Hematopoietic multipotent progenitor cell (in vitro differentiated cells): Measurements from ENCODE around the gene EPB41L5. TPM values are rescaled to one million over a fixed set of nuclear protein-coding genes. Genes with fewer than 3 reads are reported as not detected.
"Not testable (repeated sequence)": the region's sequence is repeated elsewhere in the genome, so short reads cannot be mapped to it uniquely, and the experiment has no call there.

Experiments
- DNase-seq, 3 donors: peaks; one replicate each; pipeline ENCODE4 v3.0.0-alpha.2; 2011 to 2015; ENCODE audit warnings: low read depth in 2 of 3, low spot score in 2 of 3
- total RNA-seq: library from RNA; depleted of rRNA; stranded (reverse); fragments of >200 nt; gene quantifications from one replicate; pipeline ENCODE4 v1.2.3, GENCODE V29; 2012

Gene EPB41L5
- total RNA-seq, 1 donor, result 2.2 TPM

DNA sequence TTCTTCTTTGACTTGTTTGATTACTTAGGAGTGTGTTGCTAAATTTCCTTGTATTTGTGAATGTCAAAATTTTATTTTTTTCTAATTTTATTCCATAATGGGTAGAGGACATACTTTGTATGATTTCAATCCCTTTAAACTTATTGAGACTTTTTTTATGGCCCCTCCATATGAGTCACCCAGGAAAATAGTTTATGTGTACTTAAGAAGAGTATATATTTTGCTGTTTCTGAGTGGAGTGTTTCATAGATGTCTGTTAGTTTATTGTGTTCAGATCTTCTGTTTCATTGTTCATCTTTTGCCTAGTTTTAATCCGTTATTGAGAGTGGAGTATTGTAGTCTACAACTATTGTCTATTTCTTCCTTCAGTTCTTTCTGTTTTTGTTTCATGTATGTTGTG, 81.9 kb downstream of the EPB41L5 start:
- DNase-seq, result no peak

GRCh38 chr2:120100627-120101026, 87.8 kb downstream of the EPB41L5 start:
- DNase-seq, result no peak

GRCh38 chr2:120103723-120104467, 91.0 kb downstream of the EPB41L5 start:
- DNase-seq, result no peak

GRCh38 chr2:120104772-120105171, 91.9 kb downstream of the EPB41L5 start:
- DNase-seq, result no peak

- no peak for DNase-seq
These were observed 92.5 kb downstream of the EPB41L5 start for GRCh38 chr2:120105360-120105759.

DNA sequence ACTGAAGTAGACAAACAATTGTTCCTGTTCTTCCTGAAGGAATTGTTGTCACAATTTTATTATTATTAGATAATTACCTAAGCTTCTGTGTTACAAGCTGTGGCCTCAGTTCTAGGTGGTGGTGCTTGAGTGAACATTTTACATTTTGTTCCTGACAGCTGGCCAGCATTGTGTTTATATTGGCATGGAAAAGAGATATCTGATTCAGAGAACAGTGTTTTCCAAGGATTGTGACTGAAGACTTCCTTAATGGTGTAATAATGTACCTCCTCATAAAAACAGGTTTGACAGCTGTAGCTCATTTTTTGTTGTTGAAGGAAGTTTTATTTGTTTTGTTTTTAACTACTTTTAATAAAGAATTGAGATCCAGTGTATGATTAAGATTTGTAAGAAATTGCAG, 95.2 kb downstream of the EPB41L5 start:
- no peak for DNase-seq

DNA sequence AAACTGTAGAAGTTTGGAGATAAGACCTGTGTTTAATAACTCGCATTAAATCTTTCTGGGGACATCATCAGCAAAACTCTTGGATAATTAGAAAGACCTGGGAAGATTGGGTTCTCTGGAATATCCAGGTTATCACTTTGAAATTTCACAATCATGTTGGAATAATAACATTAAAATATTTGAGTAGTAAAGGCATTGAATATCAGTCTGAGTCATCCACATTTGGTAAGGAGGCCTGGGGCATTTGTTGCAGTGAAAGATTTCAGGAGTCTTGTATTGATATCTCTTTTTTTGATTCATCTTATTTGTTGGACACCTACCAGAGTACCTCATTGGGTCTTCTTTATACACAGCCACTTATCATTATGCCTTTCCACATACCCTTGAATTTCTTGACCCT, 95.9 kb downstream of the EPB41L5 start:
- no peak for DNase-seq

- peak in 2 of 3 donors; percentile 14 to 62 for DNase-seq
These were observed 96.5 kb downstream of the EPB41L5 start for GRCh38 chr2:120109186-120110061.

DNA sequence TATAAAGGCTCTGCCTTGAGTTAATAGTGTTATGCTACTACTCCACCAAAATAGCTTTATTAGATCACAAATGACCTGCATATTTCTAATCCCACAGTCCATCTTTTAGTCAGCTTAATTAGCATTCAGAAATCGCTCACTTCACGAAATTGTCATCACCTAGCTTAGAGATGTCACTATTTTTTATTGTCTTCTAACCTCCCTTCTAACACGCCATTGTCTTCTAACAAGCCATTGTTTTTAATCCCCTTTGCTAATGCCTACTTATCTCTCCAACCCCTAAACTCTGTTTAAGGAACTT, 97.1 kb downstream of the EPB41L5 start:
- no peak for DNase-seq

DNA sequence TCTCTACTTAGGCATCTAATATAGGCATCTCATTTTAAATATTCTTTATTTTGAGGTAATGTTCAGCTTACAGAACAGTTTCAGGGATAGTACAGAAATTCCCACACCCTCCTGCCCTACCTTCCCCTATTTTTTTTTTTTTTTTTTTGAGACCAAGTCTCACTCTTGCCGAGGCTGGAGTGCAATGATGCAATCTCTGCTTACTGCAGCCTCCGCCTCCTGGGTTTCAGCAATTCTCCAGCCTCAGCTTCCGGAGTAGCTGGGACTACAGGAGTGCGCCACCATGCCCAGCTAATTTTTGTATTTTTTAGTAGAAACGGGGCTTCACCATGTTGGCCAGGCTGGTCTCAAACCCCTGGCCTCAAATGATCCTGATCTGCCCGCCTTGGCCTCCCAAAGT, 97.6 kb downstream of the EPB41L5 start:
- DNase-seq, result no peak

DNA sequence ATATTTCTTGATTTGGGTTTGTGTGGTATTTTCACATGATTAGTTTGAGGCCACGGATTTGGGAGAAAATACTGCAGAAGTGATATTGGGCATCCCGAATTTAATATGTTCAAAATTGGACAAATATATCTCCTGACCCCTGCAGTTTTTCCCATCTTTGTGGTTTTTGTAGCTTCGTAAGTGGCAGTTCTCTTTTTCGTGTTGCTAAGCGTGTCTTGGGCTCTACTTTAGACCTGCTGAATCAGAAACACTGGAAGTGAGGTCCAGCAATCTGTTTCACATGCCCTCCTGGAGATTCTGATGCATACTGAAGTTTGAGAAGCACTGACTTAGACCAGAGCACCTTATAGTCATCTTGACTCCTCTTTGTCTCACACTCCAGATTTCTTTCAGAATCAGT, 98.3 kb downstream of the EPB41L5 start:
- DNase-seq, result peak in 1 of 3 donors; percentile 0

DNA sequence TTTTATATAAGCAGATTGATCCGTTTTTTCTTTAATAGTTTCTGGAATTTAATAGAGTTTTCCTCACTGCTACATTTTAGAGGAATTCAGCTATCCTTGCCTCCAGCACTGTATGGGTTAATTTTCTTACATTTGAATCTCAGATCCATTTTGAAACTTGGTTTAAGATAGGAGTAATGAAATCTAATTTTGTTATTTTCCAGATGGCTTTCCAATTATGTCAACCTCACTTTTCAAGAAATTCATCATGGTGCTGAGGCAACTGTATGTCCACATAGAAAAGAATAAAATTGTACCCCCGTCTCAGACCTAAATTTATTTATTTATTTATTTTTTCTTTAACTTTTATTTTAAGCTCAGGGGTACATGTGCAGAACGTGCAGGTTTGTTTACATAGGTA, 105.1 kb downstream of the EPB41L5 start:
- DNase-seq, result no peak

DNA sequence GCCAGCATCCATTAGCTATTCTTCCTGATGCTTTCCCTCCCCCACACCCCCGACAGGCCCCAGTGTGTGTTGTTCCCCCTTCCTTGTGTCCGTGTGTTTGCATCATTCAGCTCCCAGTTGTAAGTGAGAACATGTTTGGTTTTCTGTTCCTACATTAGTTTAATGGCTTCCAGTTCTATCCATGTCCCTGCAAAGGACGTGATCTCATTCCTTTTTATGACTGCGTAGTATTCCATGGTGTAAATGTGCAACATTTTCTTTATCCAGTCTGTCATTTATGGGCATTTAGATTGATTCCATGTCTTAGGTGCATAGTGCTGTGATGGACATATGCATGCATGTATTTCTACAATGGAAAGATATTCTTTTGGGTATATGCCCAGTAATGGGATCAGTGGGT, 105.6 kb downstream of the EPB41L5 start:
- DNase-seq, result no peak

DNA sequence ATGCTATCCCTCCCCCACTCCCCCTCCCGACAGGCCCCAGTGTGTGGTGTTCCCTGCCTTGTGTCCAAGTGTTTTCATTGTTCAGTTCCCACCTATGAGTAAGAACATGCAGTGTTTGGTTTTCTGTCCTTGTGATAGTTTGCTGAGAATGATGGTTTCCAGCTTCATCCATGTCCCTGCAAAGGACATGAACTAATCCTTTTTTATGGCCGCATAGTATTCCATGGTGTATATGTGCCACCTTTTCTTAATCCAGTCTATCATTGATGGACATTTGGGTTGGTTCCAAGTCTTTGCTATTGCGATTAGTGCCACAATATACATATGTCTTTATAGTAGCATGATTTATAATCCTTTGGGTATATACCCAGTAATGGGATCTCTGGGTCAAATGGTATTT, 108.5 kb downstream of the EPB41L5 start:
- DNase-seq, result not testable (repeated sequence)

GRCh38 chr2:120123090-120123489, 110.2 kb downstream of the EPB41L5 start:
- DNase-seq, result no peak

- DNase-seq, result no peak
These were observed 112.3 kb downstream of the EPB41L5 start for GRCh38 chr2:120125195-120125594.

DNA sequence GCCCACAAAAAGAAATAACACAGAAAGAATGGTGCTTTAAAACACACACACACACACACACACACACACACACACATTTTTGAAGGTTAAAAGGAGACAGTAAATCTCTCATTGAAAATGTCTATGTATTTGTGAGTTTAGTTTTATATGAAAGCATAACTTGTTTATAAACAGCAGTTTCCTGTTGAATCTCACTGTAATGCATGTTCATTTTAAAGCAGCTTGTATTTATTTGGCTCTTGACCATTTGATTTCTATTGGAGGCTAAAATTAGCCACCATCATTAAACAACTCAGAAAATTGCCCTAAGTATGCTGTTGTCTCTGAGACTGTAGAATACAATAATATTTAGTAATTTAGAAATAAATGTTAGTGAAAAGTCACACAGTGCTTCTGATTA, 115.3 kb downstream of the EPB41L5 start:
- no peak for DNase-seq

- DNase-seq, result no peak
These were observed 119.3 kb downstream of the EPB41L5 start for GRCh38 chr2:120132190-120132589.

DNA sequence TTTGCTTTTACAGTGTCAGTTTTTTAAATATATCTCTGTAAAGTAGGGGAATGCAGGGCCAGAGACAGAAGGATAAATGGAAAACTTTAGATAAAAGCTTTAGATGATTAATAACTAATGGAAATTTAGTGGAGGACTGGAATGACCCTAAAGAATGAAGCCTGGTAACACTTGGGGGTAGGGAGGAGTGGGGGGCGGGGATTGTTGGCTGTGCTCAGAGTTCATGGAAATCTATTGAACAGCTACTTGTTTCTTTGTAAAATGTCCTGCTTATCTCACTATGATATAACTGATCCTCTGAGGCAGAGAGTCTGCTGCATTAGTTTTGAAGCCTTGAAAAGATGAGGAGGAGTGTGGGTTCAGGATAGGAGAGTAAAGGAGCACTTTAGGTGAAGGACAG, 119.8 kb downstream of the EPB41L5 start:
- DNase-seq, result no peak

DNA sequence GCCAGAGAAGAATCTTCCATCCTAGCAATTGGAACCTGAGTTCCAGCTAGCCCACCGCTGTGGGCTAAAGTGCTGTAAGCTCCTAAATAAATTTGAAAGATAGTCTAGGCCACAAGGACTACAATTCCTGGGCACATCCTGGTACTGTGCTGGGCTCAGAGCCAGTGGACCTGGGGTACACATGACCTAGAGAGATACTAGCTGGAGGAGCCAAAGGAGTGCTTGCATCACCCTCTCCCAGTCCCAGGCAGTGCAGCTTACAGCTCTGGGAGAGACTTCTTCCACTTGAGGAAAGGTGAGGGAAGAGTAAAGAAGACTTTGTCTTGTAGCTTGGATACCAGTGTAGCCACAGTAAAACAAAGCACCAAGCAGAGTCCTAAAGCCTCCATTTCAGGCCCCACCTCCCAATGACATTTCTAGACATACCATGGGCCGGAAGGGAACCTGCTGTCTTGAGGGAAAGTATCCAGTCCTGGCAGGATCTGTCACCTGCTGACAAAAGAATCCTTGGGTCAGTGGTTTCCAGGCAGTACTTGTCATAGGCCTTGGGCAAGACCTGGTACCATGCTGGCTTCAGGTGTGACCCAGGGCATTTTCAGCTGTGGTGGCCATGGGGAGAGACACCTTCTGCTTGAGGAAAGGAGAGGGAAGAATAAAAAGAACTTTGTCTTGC, 120.8 kb downstream of the EPB41L5 start:
- DNase-seq, result no peak

- DNase-seq, result no peak
These were observed 121.4 kb downstream of the EPB41L5 start for GRCh38 chr2:120134263-120134662.

- not testable (repeated sequence) for DNase-seq
These were observed 122.1 kb downstream of the EPB41L5 start for GRCh38 chr2:120135013-120135412.
